ENCODE results near the gene SCN1B.

DNA sequence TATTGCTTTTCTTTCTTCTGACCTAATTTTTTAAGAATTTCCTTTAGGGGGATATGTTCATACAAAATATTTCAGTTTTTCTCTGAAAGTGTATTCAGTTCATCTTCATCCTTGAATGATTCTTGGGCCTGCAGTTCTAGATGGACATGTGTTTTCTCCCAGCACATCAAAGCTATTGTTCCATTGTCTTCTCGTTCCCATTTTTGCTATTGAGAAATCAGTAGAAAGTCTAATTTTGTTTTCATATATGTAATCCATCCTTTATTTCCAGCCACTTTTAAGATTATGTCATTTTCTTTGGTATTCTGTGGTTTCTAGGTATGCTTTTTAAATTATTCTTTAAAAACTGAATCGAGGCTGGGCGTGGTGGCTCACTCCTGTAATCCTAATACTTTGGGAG is 46.0 kb upstream of the SCN1B start:
- TF ChIP-seq, protein P1, sequence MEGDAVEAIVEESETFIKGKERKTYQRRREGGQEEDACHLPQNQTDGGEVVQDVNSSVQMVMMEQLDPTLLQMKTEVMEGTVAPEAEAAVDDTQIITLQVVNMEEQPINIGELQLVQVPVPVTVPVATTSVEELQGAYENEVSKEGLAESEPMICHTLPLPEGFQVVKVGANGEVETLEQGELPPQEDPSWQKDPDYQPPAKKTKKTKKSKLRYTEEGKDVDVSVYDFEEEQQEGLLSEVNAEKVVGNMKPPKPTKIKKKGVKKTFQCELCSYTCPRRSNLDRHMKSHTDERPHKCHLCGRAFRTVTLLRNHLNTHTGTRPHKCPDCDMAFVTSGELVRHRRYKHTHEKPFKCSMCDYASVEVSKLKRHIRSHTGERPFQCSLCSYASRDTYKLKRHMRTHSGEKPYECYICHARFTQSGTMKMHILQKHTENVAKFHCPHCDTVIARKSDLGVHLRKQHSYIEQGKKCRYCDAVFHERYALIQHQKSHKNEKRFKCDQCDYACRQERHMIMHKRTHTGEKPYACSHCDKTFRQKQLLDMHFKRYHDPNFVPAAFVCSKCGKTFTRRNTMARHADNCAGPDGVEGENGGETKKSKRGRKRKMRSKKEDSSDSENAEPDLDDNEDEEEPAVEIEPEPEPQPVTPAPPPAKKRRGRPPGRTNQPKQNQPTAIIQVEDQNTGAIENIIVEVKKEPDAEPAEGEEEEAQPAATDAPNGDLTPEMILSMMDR (IDR thresholded peaks at IDR 0.05; ENCODE audit: poor library complexity, severe bottlenecking): no peak
- no peak for TF ChIP-seq EZH2 (IDR thresholded peaks at IDR 0.05; ENCODE audit: borderline replicate concordance, insufficient read depth, low read length, poor library complexity, severe bottlenecking)
- TF ChIP-seq RAD21 (conservative IDR thresholded peaks at IDR 0.05): no peak
- no peak for TF ChIP-seq TAF1 (IDR thresholded peaks at IDR 0.05; ENCODE audit: low read depth)
- no peak for TF ChIP-seq EP300 (conservative IDR thresholded peaks at IDR 0.05; ENCODE audit: poor library complexity, severe bottlenecking)
- no peak for TF ChIP-seq SMC3 (conservative IDR thresholded peaks at IDR 0.05; ENCODE audit: poor library complexity)
- no peak for TF ChIP-seq POLR2AphosphoS5 (IDR thresholded peaks at IDR 0.05)
- no peak for TF ChIP-seq REST (IDR thresholded peaks at IDR 0.05; ENCODE audit: borderline replicate concordance)
- no peak for TF ChIP-seq MXI1 (conservative IDR thresholded peaks at IDR 0.05; ENCODE audit: poor library complexity, severe bottlenecking)

Data from neural cell (in vitro differentiated cells).